Measurements from ENCODE around the gene METTL21A. TPM values are rescaled to one million over a fixed set of nuclear protein-coding genes. Genes with fewer than 3 reads are reported as not detected.

The METTL21A gene
- total and polyA plus RNA-seq, 9 of the 15 experiments (the other 6 are each of a cell fraction or from before 2014, with no cell fraction given): 9.1 to 46.5 (median 37.4) TPM

GRCh38 chr2:207673431-207673830 lies 48.2 kb upstream of the METTL21A start (continued):
- TF ChIP-seq COPS2 (conservative IDR thresholded peaks at IDR 0.05): no peak
- TF ChIP-seq ZNF24 (IDR thresholded peaks at IDR 0.05): no peak
- TF ChIP-seq KDM4B (IDR thresholded peaks at IDR 0.05; ENCODE audit: borderline replicate concordance in 2 of 2, low read depth in 1 of 2): no peak
- TF ChIP-seq ZBTB1 (CRISPR knock-in tag; IDR thresholded peaks at IDR 0.05; ENCODE audit: borderline replicate concordance, low read depth): no peak
- no peak for TF ChIP-seq SNRNP70 (optimal IDR thresholded peaks at IDR 0.05; ENCODE audit: low read depth, low read length)
- no peak for TF ChIP-seq POLR2G (IDR thresholded peaks at IDR 0.05; ENCODE audit: low read depth, low read length)
- no peak for TF ChIP-seq CTBP1 (IDR thresholded peaks at IDR 0.05; ENCODE audit: borderline replicate concordance)
- no peak for TF ChIP-seq ZNF655 (CRISPR knock-in tag; IDR thresholded peaks at IDR 0.05)
- TF ChIP-seq XRCC3 (IDR thresholded peaks at IDR 0.05): no peak

GRCh38 chr2:207670887-207671286 lies 45.7 kb upstream of the METTL21A start:
- BruUV-seq (replicated peaks): no TSS peak
- H2AFZ ChIP-seq (ENCODE audit: low read depth, low read length): 0 out of 2 replicates have a peak overlapping the region, but pooled peaks have one; percentile 39
- H3K9me1 ChIP-seq (ENCODE audit: control insufficient read depth, insufficient read depth, low read length): no peaks in the 10 kb centered on the region
- in situ Hi-C loops (cut with MboI): no loop called here
- H3K36me3 ChIP-seq (ENCODE audit: control insufficient read depth, insufficient read depth, low read length): no peaks in the 10 kb centered on the region
- 27% methylated on average over 6 of the region's 6 CpGs for WGBS (ENCODE audit: insufficient coverage, low coverage, missing lambda C conversion rate)
- H3K27ac ChIP-seq (ENCODE audit: extremely low read depth, low read depth, low read length): no peak overlapping the region
- POLR2A ChIA-PET: no interaction called here
- no peak overlapping the region for H3K4me2 ChIP-seq (ENCODE audit: insufficient read depth, low read length)
- H3K79me2 ChIP-seq (ENCODE audit: control insufficient read depth, insufficient read depth, low read length): no peaks in the 10 kb centered on the region
- H3K9ac ChIP-seq (ENCODE audit: insufficient read depth in 1 of 2, low read depth in 2 of 2, low read length in 2 of 2): no peak overlapping the region
- CTCF ChIA-PET (ENCODE audit: low intra/inter-chr PET ratio): no interaction called here
- H3K27me3 ChIP-seq (ENCODE audit: control insufficient read depth in 2 of 2, insufficient read depth in 2 of 2, low read length in 2 of 2): no peaks in the 10 kb centered on the region
- DNase-seq (ENCODE audit: extremely low read depth in 1 of 4, low spot score in 3 of 4) (peak; percentile 9 to 47 (median 26)), ATAC-seq (peak; percentile 49; the same call in 2 of the 3 replicates), FAIRE-seq (no peak)
- intact Hi-C loops (cut with micrococcal nuclease): no loop called here
- no peaks in the 10 kb centered on the region for H3K9me3 ChIP-seq (replicated peaks; ENCODE audit: control insufficient read depth, insufficient read depth, low read depth, low read length)
- TF ChIP-seq EGR1 (conservative IDR thresholded peaks at IDR 0.05): peak; percentile 48; the same call in 1 of the 2 replicates
- no peak for TF ChIP-seq ZC3H11A (IDR thresholded peaks at IDR 0.05; ENCODE audit: low read depth, low read length)
- TF ChIP-seq ATF2 (CRISPR knock-in tag; IDR thresholded peaks at IDR 0.05): no peak
- no peaks in the 10 kb centered on the region; a peak in 1 of 5 replicates for H3K4me1 ChIP-seq (replicated peaks in 1 of 2; ENCODE audit: control insufficient read depth in 2 of 2, insufficient read depth in 2 of 2, low read length in 2 of 2)
- H4K20me1 ChIP-seq (replicated peaks; ENCODE audit: control insufficient read depth, insufficient read depth, low read length): no peaks in the 10 kb centered on the region
- H3K4me3 ChIP-seq: no peak overlapping the region

Measured in K562 (cell line).